Endodermal cell (in vitro differentiated cells): ENCODE results near the gene CABP4. TPM values are rescaled to one million over a fixed set of nuclear protein-coding genes. Genes with fewer than 3 reads are reported as not detected.

Source experiments
- DNase-seq: peaks from one replicate; pipeline ENCODE4 v3.0.0-alpha.2; 2017
- H3K27ac ChIP-seq: 2 replicates; pipeline ENCODE4 v1.5.1; 2013; ENCODE audit warnings: mild to moderate bottlenecking, low read depth, low read length, moderate library complexity
- H3K27me3 ChIP-seq: 2 replicates; pipeline ENCODE4 v1.6.1; 2013; ENCODE audit warnings: mild to moderate bottlenecking, low read length, moderate library complexity; ENCODE audit not compliant: insufficient read depth, control insufficient read depth, poor library complexity, severe bottlenecking
- H3K36me3 ChIP-seq: 2 replicates; pipeline ENCODE4 v1.7.0; 2013; ENCODE audit warnings: mild to moderate bottlenecking, low read length, moderate library complexity; ENCODE audit not compliant: control insufficient read depth, insufficient read depth
- H3K4me1 ChIP-seq: one replicate; pipeline ENCODE4 v1.7.0; 2013; ENCODE audit warnings: low read length; ENCODE audit not compliant: control insufficient read depth, insufficient read depth
- H3K4me3 ChIP-seq: 2 replicates; pipeline ENCODE4 v1.5.1; 2013; ENCODE audit warnings: mild to moderate bottlenecking, low read length, moderate library complexity
- H3K9ac ChIP-seq: 2 replicates; pipeline ENCODE4 v1.6.1; 2013; ENCODE audit warnings: mild to moderate bottlenecking, low read length, moderate library complexity; ENCODE audit not compliant: poor library complexity, severe bottlenecking; ENCODE audit errors: extremely low read depth
- H3K9me3 ChIP-seq: 2 replicates; pipeline ENCODE4 v1.6.1; 2013; ENCODE audit warnings: mild to moderate bottlenecking, low read length, moderate library complexity; ENCODE audit not compliant: control insufficient read depth
- H3K27ac Mint-ChIP-seq: 2 replicates; pipeline ENCODE4 v1.8.0; 2020; ENCODE audit warnings: mixed read lengths
- H3K27me3 Mint-ChIP-seq: 2 replicates; pipeline ENCODE4 v1.8.0; 2021; ENCODE audit warnings: mild to moderate bottlenecking, mixed read lengths; ENCODE audit not compliant: insufficient read depth
- H3K36me3 Mint-ChIP-seq: 2 replicates; pipeline ENCODE4 v1.8.0; 2020; ENCODE audit warnings: low read depth, mixed read lengths
- H3K4me1 Mint-ChIP-seq: 2 replicates; pipeline ENCODE4 v1.8.0; 2020; ENCODE audit warnings: mixed read lengths
- H3K4me3 Mint-ChIP-seq: 2 replicates; pipeline ENCODE4 v1.8.0; 2020; ENCODE audit warnings: mild to moderate bottlenecking, moderate library complexity, mixed read lengths
- H3K9me3 Mint-ChIP-seq: 2 replicates; pipeline ENCODE4 v1.8.0; 2020; ENCODE audit warnings: mild to moderate bottlenecking, mixed read lengths
- CTCF ChIP-seq: fragments of 200-600 bp; sonication (generic); conservative IDR thresholded peaks from 2 replicates; pipeline ENCODE4 v1.5.0; 2021; ENCODE audit warnings: antibody characterized with exemption, mild to moderate bottlenecking
- WGBS, 2 experiments: methylation state at CpG; one replicate each; pipeline versions ENCODE4 v1.1.5 to v1.1.7; 2013; ENCODE audit warnings: missing lambda C conversion rate in 2 of 2, mixed read lengths in 1 of 2; ENCODE audit not compliant: insufficient coverage in 1 of 2, insufficient read length in 1 of 2; 5-methylcytosine and 5-hydroxymethylcytosine counted together
- microRNA-seq: library from miRNA; unstranded; fragments of <30 nt; microRNA quantifications from one replicate; pipeline ENCODE4 v1.2.0, GENCODE V29; 2020; ENCODE audit warnings: borderline microRNAs expressed
- total RNA-seq, 2 donors: library from RNA; stranded (reverse); fragmentation: NEBNext Ultra II Directional in 1 of 2; extraction: Animal tissue kit (Norgen Biotek cat#: 25700) in 1 of 2; gene quantifications; 2 replicates in 1 of 2; 3 replicates in 1 of 2; pipeline ENCODE4 v1.2.1, GENCODE V29; 2021

CABP4 gene
- total RNA-seq, 2 donors from 2014 or later: not detected

- Mint-ChIP-seq H3K9me3 (no peaks in the 10 kb centered on the region), H3K4me1 (peaks cover 21% of the 10 kb centered on the region), H3K27me3 (peaks cover 28% of the 10 kb centered on the region), H3K36me3 (peaks cover 11% of the 10 kb centered on the region), H3K4me3 (peak overlapping the region; percentile 85), H3K27ac (peak overlapping the region; percentile 94)
- DNase-seq: peak; percentile 98
- WGBS, 2 experiments: 0 to 1% methylated on average over 23 to 56 of the region's 57 CpGs
- Histone ChIP-seq H3K9me3 (no peaks in the 10 kb centered on the region), H3K4me1 (peaks cover 12% of the 10 kb centered on the region), H3K27ac (peak overlapping the region; percentile 97), H3K36me3 (peaks cover 8% of the 10 kb centered on the region), H3K27me3 (peaks cover 19% of the 10 kb centered on the region), H3K4me3 (peak overlapping the region; percentile 87), H3K9ac (peak overlapping the region; percentile 91)
- TF ChIP-seq CTCF: no peak
Measured at GRCh38 chr11:67508486-67509121, 53.5 kb downstream of the CABP4 start.

DNA sequence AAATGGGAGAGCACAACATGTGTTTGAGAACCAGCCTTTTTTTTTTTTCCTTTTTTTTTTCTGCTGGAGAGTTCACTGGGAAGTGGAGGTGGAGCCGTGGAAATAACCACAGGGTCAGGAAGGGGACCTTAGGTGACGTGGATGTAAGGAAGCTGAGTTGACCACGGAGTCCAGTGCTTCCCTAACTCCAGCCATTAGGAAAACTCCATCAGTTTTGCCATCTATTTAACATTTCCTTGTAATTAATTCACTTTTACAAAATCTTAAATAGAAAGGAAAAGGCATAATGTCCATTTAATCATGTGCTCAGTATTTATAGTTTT is 54.8 kb downstream of the CABP4 start:
- peaks cover 11% of the 10 kb centered on the region for H3K36me3 Mint-ChIP-seq
- no peaks in the 10 kb centered on the region for H3K9me3 Mint-ChIP-seq
- no peak overlapping the region for H3K27ac ChIP-seq
- peaks cover 12% of the 10 kb centered on the region for H3K4me1 ChIP-seq
- no peak overlapping the region for H3K27ac Mint-ChIP-seq
- peak overlapping the region; percentile 85 for H3K4me3 Mint-ChIP-seq
- no peaks in the 10 kb centered on the region for H3K9me3 ChIP-seq
- peaks cover 20% of the 10 kb centered on the region for H3K4me1 Mint-ChIP-seq
- no peak for TF ChIP-seq CTCF
- H3K27me3 Mint-ChIP-seq: peaks cover 36% of the 10 kb centered on the region
- DNase-seq: no peak
- no peak overlapping the region for H3K9ac ChIP-seq
- H3K4me3 ChIP-seq: no peak overlapping the region
- WGBS, 2 experiments: 89% methylated on average over 3 of the region's 3 CpGs; no CpG with 5 or more reads in 1 of the 2 experiments
- peaks cover 8% of the 10 kb centered on the region for H3K36me3 ChIP-seq
- peaks cover 32% of the 10 kb centered on the region for H3K27me3 ChIP-seq

Small RNA genes within 50 kb of the gene (microRNA-seq; reads per million reads assigned to microRNA genes)
- not detected for gene MIR6752

Other genes with a start within 250 kb of the CABP4 start
- 10 to 100 TPM; 58.0 to 61.7 TPM for gene GRK2, start 188.9 kb upstream of the CABP4 start, total RNA-seq
- gene ANKRD13D, start 166.1 kb upstream of the CABP4 start, total RNA-seq: 10 to 100 TPM; 56.6 to 58.6 TPM
- gene SSH3, start 151.8 kb upstream of the CABP4 start, total RNA-seq: 10 to 100 TPM; 39.1 to 44.4 TPM
- 10 to 100 TPM; 40.7 to 47.6 TPM for gene POLD4, start 101.8 kb upstream of the CABP4 start, total RNA-seq
- 1 to 10 TPM; 3.6 to 4.8 TPM for gene CLCF1, start 81.8 kb upstream of the CABP4 start, total RNA-seq
- 10 to 100 TPM; 28.3 to 41.4 TPM for gene RAD9A, start 63.4 kb upstream of the CABP4 start, total RNA-seq
- 100 to 1,000 TPM; 182 to 212 TPM for gene PPP1CA, start 53.5 kb upstream of the CABP4 start, total RNA-seq
- gene TBC1D10C, start 51.3 kb upstream of the CABP4 start, total RNA-seq: under 1 TPM in 1 of 2 donors, not detected in 1; 0.20 TPM
- gene CARNS1, start 39.7 kb upstream of the CABP4 start, total RNA-seq: 1 to 10 TPM; 1.6 to 2.2 TPM
- gene RPS6KB2, start 26.9 kb upstream of the CABP4 start, total RNA-seq: 10 to 100 TPM; 47.0 to 51.8 TPM
- 1 to 10 TPM in 1 of 2 donors, not detected in 1; 2.1 TPM for gene PTPRCAP, start 17.7 kb upstream of the CABP4 start, total RNA-seq
- 100 to 1,000 TPM; 112 to 131 TPM for gene CORO1B, start 11.9 kb upstream of the CABP4 start, total RNA-seq
- gene GPR152, start 2.6 kb upstream of the CABP4 start, total RNA-seq: not detected
- 10 to 100 TPM; 67.4 to 87.8 TPM for gene TMEM134, start 13.9 kb downstream of the CABP4 start, total RNA-seq
- 10 to 100 TPM; 27.6 to 33.8 TPM for gene AIP, start 27.7 kb downstream of the CABP4 start, total RNA-seq
- 100 to 1,000 TPM in 1 of 2 donors, 10 to 100 TPM in 1; 94.6 to 104 TPM for gene PITPNM1, start 50.0 kb downstream of the CABP4 start, total RNA-seq
- gene CDK2AP2, start 52.8 kb downstream of the CABP4 start, total RNA-seq: 10 to 100 TPM; 30.6 to 47.6 TPM
- not detected for gene CABP2, start 68.1 kb downstream of the CABP4 start, total RNA-seq
- gene GSTP1, start 128.5 kb downstream of the CABP4 start, total RNA-seq: 1,000 to 10,000 TPM; 1,359 to 1,473 TPM
- gene NDUFV1, start 151.6 kb downstream of the CABP4 start, total RNA-seq: 100 to 1,000 TPM; 135 to 160 TPM
- 10 to 100 TPM in 1 of 2 donors, 1 to 10 TPM in 1; 9.5 to 13.1 TPM for gene NUDT8, start 174.6 kb downstream of the CABP4 start, total RNA-seq
- not detected for gene TBX10, start 184.4 kb downstream of the CABP4 start, total RNA-seq
- under 1 TPM; 0.20 to 0.71 TPM for gene ACY3, start 195.4 kb downstream of the CABP4 start, total RNA-seq
- gene ALDH3B2, start 219.3 kb downstream of the CABP4 start, total RNA-seq: not detected